Left lung (tissue), 10 donors: ENCODE results near the gene ABCC8. TPM values are rescaled to one million over a fixed set of nuclear protein-coding genes. Genes with fewer than 3 reads are reported as not detected.

Source experiments
- ATAC-seq: fragments of 200-7000 bp; cut with Tn5 transposase; one replicate; pipeline ENCODE4 v1.9.1; 2020; ENCODE audit warnings: moderate library complexity
- DNase-seq, 4 donors: peaks; one replicate each; pipeline ENCODE4 v3.0.0-alpha.2; 2013 to 2020
- H3K27ac ChIP-seq, 2 donors: fragments of 200-600 bp; sonication (generic) in 1 of 2; one replicate each; pipeline versions ENCODE4 v1.5.0 to v1.8.0; 2020 to 2021
- H3K27me3 ChIP-seq, 2 donors: fragments of 200-600 bp; sonication (generic) in 1 of 2; one replicate each; pipeline versions ENCODE4 v1.5.0 to v1.8.0; 2020 to 2021
- H3K36me3 ChIP-seq, 2 donors: fragments of 200-600 bp; sonication (generic) in 1 of 2; one replicate each; pipeline versions ENCODE4 v1.5.0 to v1.8.0; 2020 to 2021
- H3K4me1 ChIP-seq, 2 donors: fragments of 200-600 bp; one replicate each; pipeline ENCODE4 v1.8.0; 2021
- H3K4me3 ChIP-seq, 2 donors: fragments of 200-600 bp; sonication (generic) in 1 of 2; one replicate each; pipeline versions ENCODE4 v1.5.0 to v1.8.0; 2020 to 2021; ENCODE audit warnings: mild to moderate bottlenecking in 1 of 2
- H3K9me3 ChIP-seq, 2 donors: fragments of 200-600 bp; sonication (generic) in 1 of 2; one replicate each; pipeline versions ENCODE4 v1.5.0 to v1.8.0; 2020 to 2021
- intact Hi-C, 2 donors: fragments of 100-400 bp; cut with DNase I; formaldehyde crosslinking; loops; one replicate each; pipeline versions ENCODE4 v1.11.2 to v1.14.2; 2022
- polyA plus RNA-seq, 6 donors: library from polyadenylated mRNA; unstranded; fragments of 120-200 nt; gene quantifications; one replicate each; pipeline ENCODE4 v1.2.1, GENCODE V29; 2013; ENCODE audit not compliant: insufficient read length in 6 of 6
- total RNA-seq, 2 donors: library from RNA; stranded (reverse); fragmentation: NEBNext Ultra II Directional; extraction: Animal tissue kit (Norgen Biotek cat#: 25700); gene quantifications; one replicate each; pipeline ENCODE4 v1.2.1, GENCODE V29; 2021
- TF ChIP-seq, protein P1 (sequence below), 2 donors: fragments of 200-600 bp; sonication (generic) in 1 of 2; IDR thresholded peaks; one replicate each; pipeline versions ENCODE4 v1.5.0 to v1.8.0; 2021; ENCODE audit warnings: antibody characterized with exemption in 2 of 2
- donor health status: DM: no; HTN: yes; CAD: no.
- donor health status: DM: no; HTN: no; CAD: no.

ABCC8 gene
- total and polyA plus RNA-seq, 8 donors: 0.52 to 11.1 (median 6.0) TPM

DNA sequence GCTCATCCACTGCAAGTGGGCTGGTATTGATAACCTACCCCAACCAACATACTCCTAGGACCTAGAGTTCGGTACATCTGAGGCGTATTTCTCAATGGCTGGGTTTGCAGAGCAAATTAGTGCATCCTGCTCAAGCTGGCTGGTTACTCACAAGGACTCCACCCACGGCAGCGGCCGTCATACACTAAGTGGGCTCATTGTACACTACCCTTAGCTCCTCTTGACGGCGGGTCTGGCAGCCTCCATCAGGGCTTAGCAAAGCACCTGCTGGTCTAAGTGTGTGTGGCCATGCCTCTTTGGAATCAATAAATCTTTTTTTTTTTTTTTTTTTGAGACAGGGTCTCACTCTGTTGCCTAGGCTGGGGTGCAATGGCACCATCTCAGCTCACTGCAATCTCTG is 68.0 kb downstream of the ABCC8 start:
- no peak for ATAC-seq
- TF ChIP-seq, protein P1, sequence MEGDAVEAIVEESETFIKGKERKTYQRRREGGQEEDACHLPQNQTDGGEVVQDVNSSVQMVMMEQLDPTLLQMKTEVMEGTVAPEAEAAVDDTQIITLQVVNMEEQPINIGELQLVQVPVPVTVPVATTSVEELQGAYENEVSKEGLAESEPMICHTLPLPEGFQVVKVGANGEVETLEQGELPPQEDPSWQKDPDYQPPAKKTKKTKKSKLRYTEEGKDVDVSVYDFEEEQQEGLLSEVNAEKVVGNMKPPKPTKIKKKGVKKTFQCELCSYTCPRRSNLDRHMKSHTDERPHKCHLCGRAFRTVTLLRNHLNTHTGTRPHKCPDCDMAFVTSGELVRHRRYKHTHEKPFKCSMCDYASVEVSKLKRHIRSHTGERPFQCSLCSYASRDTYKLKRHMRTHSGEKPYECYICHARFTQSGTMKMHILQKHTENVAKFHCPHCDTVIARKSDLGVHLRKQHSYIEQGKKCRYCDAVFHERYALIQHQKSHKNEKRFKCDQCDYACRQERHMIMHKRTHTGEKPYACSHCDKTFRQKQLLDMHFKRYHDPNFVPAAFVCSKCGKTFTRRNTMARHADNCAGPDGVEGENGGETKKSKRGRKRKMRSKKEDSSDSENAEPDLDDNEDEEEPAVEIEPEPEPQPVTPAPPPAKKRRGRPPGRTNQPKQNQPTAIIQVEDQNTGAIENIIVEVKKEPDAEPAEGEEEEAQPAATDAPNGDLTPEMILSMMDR (IDR thresholded peaks at IDR 0.05): no peak
- no peaks in the 10 kb centered on the region for H3K9me3 ChIP-seq
- H3K4me1 ChIP-seq: peaks cover 18 to 20% of the 10 kb centered on the region in 2 donors
- no peaks in the 10 kb centered on the region for H3K36me3 ChIP-seq
- H3K27me3 ChIP-seq: no peaks in the 10 kb centered on the region
- no peak overlapping the region for H3K4me3 ChIP-seq
- H3K27ac ChIP-seq: no peak overlapping the region
- no peak for DNase-seq
- intact Hi-C loops: no loop called here

- intact Hi-C loops: no loop called here
- TF ChIP-seq, protein P1 (IDR thresholded peaks at IDR 0.05): no peak
- Histone ChIP-seq H3K27ac (no peak overlapping the region), H3K9me3 (no peaks in the 10 kb centered on the region), H3K4me3 (no peak overlapping the region), H3K27me3 (no peaks in the 10 kb centered on the region), H3K36me3 (no peaks in the 10 kb centered on the region), H3K4me1 (peaks cover 17 to 18% of the 10 kb centered on the region in 2 donors)
- no peak for DNase-seq
- ATAC-seq: no peak
Observed at GRCh38 chr11:17408026-17408425, 68.6 kb downstream of the ABCC8 start.

DNA sequence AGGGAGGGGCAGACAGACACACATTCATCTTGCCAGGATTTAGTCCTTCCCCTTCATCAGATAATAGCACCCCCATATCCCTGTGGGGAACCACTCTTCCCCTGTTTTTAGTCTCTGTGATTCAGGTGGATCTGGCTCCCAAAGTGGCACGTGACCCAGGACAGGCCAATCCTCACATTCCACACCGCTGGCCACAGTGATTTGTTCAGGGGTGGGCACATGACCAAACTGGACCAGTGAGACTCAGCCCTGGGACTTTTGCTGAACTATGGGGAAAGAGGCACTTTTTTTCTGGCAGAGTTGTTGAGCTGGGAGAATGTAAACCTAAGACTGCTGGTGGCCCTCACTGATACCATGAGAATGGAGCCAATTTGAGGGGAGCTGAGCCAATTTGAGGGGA is 69.1 kb downstream of the ABCC8 start:
- H3K36me3 ChIP-seq: no peaks in the 10 kb centered on the region
- no peaks in the 10 kb centered on the region for H3K9me3 ChIP-seq
- TF ChIP-seq, protein P1 (IDR thresholded peaks at IDR 0.05): no peak
- no peak overlapping the region for H3K27ac ChIP-seq
- no peak for ATAC-seq
- H3K4me3 ChIP-seq: no peak overlapping the region
- H3K4me1 ChIP-seq: peaks cover 16 to 18% of the 10 kb centered on the region in 2 donors
- DNase-seq: no peak
- H3K27me3 ChIP-seq: no peaks in the 10 kb centered on the region
- intact Hi-C loops: no loop called here

GRCh38 chr11:17406818-17407149 is 69.9 kb downstream of the ABCC8 start:
- H3K36me3 ChIP-seq: no peaks in the 10 kb centered on the region
- no peak for ATAC-seq
- no peak for DNase-seq
- intact Hi-C loops: no loop called here
- H3K4me1 ChIP-seq: peaks cover 16 to 18% of the 10 kb centered on the region in 2 donors
- H3K27me3 ChIP-seq: no peaks in the 10 kb centered on the region
- no peaks in the 10 kb centered on the region for H3K9me3 ChIP-seq
- H3K27ac ChIP-seq: no peak overlapping the region
- TF ChIP-seq, protein P1 (IDR thresholded peaks at IDR 0.05): no peak
- H3K4me3 ChIP-seq: no peak overlapping the region

DNA sequence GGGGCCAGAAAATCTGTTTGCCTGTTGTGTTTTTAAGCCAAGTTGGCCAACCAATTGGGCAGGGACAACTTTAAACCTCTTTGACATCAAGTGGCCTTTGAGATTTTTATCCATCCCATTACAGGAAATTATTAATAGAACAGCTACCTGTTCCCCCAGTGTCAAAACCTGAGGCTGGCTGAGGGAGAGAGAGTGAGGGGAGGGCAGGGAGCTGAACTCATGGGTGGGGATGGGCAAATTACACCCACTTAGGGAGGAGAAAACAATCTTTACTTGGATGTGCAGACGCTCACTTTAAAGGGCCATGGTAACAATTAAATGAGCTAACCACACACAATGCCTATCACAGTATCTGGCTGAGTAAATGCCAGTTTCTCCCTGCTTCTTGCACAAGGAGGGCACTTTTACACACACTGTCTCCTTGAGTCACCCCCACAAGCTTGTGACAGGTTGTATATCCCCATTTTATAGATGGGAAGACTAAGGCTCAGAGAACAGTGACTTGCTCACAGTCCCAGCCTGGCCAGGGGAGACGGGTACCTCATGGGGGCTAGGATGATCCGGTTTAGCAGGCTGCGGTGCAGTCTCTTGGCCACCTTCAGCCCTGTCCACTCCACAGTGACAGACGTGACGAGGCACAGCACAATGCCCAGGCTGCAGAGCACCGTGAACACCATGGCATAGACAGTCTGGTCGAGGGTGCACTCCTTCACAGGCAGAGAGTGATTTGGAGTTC is 70.4 kb downstream of the ABCC8 start:
- Histone ChIP-seq H3K4me1 (peaks cover 16 to 18% of the 10 kb centered on the region in 2 donors), H3K4me3 (no peak overlapping the region), H3K27ac (peak overlapping the region; percentile 67 to 72), H3K36me3 (no peaks in the 10 kb centered on the region), H3K27me3 (no peaks in the 10 kb centered on the region), H3K9me3 (no peaks in the 10 kb centered on the region)
- ATAC-seq (peak; percentile 80), DNase-seq (no peak)
- intact Hi-C loops: no loop called here
- TF ChIP-seq, protein P1 (IDR thresholded peaks at IDR 0.05): no peak
